ENCODE measurements around the gene SEPTIN10. TPM values are rescaled to one million over a fixed set of nuclear protein-coding genes. Genes with fewer than 3 reads are reported as not detected.

SEPTIN10 gene
- total RNA-seq, 1 donor from 2014 or later: 76.7 TPM

DNA sequence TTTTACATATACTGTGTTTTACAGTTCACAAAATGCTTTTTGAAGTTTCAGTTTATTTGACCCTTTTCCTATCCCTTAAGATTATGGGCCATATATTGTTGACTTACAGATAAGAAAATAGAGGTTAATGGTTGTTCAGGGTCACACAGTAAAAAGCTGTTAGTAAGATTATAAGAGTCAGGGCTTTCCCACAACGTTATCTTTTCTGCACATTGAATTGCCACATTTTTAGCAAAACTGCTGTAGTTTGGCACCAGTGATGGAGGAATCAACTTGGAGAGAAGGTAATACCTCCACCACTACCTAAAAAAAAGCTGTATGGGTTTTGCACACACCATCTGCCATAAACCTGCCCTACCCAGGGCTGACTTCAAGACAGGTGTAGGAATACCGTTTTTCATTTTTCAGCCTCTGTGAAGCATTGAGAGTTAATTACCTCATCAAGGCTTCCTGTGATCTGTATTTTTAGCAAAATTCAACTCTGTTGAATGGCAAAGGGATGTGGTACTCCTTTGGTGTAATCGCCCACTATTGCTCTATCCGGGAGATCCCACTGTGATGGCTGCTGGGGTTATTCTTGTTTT, 5.4 kb upstream of the SEPTIN10 start:
- no peak for DNase-seq (ENCODE audit: extremely low spot score, unreplicated experiment)
- Mint-ChIP-seq H3K4me1 (ENCODE audit: unreplicated experiment) (peaks cover 26% of the 10 kb centered on the region), H3K36me3 (peaks cover 6% of the 10 kb centered on the region), H3K9me3 (no peaks in the 10 kb centered on the region), H3K27me3 (peaks cover 10% of the 10 kb centered on the region), H3K4me3 (no peak overlapping the region), H3K27ac (no peak overlapping the region)
- TF ChIP-seq, protein P1, sequence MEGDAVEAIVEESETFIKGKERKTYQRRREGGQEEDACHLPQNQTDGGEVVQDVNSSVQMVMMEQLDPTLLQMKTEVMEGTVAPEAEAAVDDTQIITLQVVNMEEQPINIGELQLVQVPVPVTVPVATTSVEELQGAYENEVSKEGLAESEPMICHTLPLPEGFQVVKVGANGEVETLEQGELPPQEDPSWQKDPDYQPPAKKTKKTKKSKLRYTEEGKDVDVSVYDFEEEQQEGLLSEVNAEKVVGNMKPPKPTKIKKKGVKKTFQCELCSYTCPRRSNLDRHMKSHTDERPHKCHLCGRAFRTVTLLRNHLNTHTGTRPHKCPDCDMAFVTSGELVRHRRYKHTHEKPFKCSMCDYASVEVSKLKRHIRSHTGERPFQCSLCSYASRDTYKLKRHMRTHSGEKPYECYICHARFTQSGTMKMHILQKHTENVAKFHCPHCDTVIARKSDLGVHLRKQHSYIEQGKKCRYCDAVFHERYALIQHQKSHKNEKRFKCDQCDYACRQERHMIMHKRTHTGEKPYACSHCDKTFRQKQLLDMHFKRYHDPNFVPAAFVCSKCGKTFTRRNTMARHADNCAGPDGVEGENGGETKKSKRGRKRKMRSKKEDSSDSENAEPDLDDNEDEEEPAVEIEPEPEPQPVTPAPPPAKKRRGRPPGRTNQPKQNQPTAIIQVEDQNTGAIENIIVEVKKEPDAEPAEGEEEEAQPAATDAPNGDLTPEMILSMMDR (conservative IDR thresholded peaks at IDR 0.05): no peak

- DNase-seq (ENCODE audit: extremely low spot score, unreplicated experiment): no peak
- Mint-ChIP-seq H3K4me3 (peak overlapping the region; percentile 89), H3K27me3 (peaks cover 12% of the 10 kb centered on the region), H3K27ac (peak overlapping the region; percentile 78), H3K36me3 (peaks cover 6% of the 10 kb centered on the region), H3K9me3 (no peaks in the 10 kb centered on the region), H3K4me1 (ENCODE audit: unreplicated experiment) (peaks cover 31% of the 10 kb centered on the region)
- TF ChIP-seq, protein P1 (conservative IDR thresholded peaks at IDR 0.05): peak; percentile 5
Observed at GRCh38 chr2:109616184-109616583, 2.4 kb upstream of the SEPTIN10 start.

DNA sequence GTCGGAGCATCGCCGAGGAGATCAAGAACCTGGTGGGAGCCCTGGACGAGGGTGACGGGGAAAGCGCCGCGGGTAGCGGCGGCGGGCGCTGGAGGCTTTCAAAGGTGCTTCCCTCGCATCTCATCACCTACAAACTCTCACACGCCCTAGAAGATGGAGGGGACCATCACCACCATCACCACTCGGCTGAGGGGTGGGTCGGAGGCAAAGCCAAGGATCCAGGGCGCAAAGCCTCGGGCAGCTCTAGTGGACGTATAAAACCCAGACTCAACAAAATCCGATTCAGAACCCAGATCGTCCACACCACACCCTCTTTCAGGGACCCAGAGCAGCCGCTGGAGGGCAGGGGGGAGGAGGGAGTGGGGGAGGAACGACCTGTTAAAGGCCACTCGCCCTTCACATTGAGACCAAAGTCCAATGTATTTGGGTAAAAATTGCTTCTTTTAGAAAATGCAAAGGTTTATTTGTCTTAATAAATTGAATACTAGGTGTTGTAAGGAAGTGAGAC, 1.9 kb upstream of the SEPTIN10 start:
- no peak for DNase-seq (ENCODE audit: extremely low spot score, unreplicated experiment)
- Mint-ChIP-seq H3K36me3 (peaks cover 6% of the 10 kb centered on the region), H3K4me1 (ENCODE audit: unreplicated experiment) (peaks cover 31% of the 10 kb centered on the region), H3K27ac (peak overlapping the region; percentile 78), H3K9me3 (no peaks in the 10 kb centered on the region), H3K4me3 (peak overlapping the region; percentile 89), H3K27me3 (peaks cover 12% of the 10 kb centered on the region)
- TF ChIP-seq, protein P1 (conservative IDR thresholded peaks at IDR 0.05): peak; percentile 37

DNA sequence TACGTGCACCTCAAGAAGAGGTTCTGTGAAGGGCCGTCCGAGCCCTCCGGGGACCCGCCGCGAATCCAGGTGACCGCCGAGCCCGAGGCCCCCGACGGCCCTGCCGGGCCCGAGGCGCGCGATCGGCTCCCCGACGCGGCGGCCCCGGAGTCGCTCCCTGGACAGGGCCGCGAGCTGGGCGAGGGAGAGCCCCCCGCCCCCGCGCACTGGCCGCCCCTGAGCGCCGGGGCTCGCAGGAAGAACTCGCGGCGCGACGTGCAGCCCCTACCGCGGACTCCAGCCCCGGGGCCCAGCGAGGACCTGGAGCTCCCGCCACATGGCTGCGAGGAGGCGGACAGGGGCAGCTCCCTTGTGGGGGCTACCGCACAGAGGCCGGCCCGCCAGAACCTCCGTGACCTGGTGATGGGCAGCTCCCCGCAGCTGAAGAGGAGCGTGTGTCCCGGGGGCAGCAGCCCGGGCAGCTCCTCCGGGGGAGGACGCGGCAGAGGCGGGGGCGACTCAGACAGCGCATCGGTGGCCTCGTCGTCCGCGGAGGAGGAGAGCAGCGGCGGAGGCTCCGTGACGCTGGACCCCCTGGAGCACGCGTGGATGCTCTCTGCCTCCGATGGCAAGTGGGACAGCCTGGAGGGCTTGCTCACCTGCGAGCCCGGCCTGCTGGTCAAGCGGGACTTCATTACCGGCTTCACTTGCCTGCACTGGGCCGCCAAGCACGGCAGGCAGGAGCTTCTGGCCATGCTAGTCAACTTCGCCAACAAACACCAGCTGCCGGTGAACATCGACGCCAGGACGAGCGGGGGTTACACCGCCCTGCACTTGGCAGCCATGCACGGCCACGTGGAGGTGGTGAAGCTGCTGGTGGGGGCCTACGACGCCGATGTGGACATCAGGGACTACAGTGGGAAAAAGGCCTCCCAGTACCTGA, 1.2 kb upstream of the SEPTIN10 start:
- H3K9me3 Mint-ChIP-seq: no peaks in the 10 kb centered on the region
- peak overlapping the region; percentile 89 for H3K4me3 Mint-ChIP-seq
- TF ChIP-seq, protein P1 (conservative IDR thresholded peaks at IDR 0.05): no peak

DNA sequence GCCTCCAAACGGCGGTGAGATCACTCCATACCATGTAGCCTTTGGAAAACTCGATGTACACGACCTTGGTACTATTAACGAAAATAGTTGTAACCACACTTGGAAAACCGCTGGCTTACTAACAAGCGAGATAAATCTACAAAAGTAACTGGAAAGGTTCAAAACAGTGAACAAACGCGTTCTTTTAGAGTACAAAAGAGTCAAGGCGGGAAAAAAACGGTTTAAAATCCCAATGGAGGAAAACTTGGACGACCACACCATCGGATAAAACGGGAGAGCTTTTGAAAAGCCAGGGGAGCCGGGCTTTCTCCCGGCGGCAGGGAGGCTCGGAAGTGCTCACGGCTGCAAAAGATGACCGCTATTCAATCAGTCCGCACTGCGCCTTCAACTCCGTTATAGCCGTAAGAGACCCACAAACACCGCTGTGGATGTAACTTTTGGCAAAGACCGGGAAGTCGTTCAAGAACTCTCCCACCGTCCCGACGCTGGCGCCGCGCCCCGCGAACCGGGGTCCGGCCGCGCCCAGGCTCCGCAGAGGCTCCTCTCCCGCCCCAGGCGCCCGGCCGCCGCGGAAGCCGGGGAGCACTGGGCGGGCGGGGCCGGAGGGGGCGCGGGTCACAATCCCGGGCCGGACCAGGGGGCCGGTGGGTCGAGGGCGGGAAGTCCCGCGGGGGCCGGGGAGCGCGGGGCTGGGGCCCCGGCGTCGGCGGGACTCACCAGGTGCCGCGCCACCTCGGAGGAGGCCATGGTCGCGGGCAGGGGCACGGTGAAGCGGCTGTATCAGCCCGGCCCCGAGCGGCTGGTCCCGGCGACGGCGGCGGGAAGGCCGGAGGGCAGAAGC, 465 bp downstream of the SEPTIN10 start:
- TF ChIP-seq, protein P1 (conservative IDR thresholded peaks at IDR 0.05): peak; percentile 13
- Mint-ChIP-seq H3K27ac (peak overlapping the region; percentile 98), H3K27me3 (peaks cover 12% of the 10 kb centered on the region), H3K4me3 (peak overlapping the region; percentile 97), H3K9me3 (peaks cover 3% of the 10 kb centered on the region), H3K4me1 (ENCODE audit: unreplicated experiment) (peaks cover 43% of the 10 kb centered on the region), H3K36me3 (peaks cover 14% of the 10 kb centered on the region)
- peak; percentile 73 for DNase-seq (ENCODE audit: extremely low spot score, unreplicated experiment)

More for the DNA sequence above, 1.2 kb upstream of the SEPTIN10 start:
- Mint-ChIP-seq H3K27me3 (peaks cover 12% of the 10 kb centered on the region), H3K27ac (peak overlapping the region; percentile 78), H3K4me1 (ENCODE audit: unreplicated experiment) (peaks cover 31% of the 10 kb centered on the region), H3K36me3 (peaks cover 6% of the 10 kb centered on the region)
- DNase-seq (ENCODE audit: extremely low spot score, unreplicated experiment): no peak

Measured in type B pancreatic cell (in vitro differentiated cells).